RCC 7860 (cell line): ENCODE measurements around the gene CDA.
A peak's percentile ranks its signal among the peaks of the same experiment; 100 is the strongest.

ENCODE experiments used
- DNase-seq: peaks from one replicate; pipeline ENCODE4 v3.0.0-alpha.2; 2015; ENCODE audit warnings: low spot score
- FAIRE-seq: peaks from 2 replicates; lab custom pipeline; 2012; peaks lifted over from hg19 to GRCh38; lab: Jason Lieb, UNC

CDA gene

DNA sequence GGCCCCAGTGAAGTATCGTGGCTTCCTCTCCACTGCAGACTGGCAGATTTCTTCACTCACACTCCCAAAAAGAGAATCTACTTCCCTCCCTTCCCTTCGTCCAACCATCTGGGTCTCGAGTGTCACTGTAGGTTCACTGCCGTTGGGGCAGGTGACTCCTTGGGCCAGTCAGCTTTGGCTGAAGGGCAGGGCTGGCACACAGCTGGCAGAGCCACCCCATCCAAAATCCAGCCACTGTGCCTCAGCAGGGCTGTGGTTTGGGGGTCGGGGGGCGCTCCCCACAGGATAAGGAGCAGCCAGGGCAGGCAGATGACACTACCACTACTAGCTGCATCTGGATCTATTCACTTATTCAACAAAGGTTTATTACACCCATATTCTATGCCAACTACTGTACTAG is 54.2 kb downstream of the CDA start:
- DNase-seq (no peak), FAIRE-seq (no peak)

DNA sequence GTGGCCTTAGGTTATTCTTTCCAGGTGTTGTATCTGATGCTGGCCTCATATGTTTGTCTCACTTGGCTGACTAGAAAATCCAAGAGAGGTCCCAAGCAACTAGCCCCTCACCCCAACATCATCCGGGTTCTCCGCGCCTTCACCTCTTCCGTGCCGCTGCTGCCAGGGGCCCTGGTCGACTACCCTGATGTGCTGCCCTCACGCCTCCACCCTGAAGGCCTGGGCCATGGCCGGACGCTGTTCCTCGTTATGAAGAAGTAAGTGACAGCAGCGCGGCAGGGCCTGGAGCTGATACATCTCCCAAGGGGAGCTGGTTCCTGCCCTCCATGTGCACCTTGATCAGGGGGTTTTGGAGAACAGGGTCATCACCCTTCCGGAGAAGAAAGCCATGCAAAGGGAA is 55.5 kb downstream of the CDA start:
- DNase-seq (no peak), FAIRE-seq (no peak)

DNA sequence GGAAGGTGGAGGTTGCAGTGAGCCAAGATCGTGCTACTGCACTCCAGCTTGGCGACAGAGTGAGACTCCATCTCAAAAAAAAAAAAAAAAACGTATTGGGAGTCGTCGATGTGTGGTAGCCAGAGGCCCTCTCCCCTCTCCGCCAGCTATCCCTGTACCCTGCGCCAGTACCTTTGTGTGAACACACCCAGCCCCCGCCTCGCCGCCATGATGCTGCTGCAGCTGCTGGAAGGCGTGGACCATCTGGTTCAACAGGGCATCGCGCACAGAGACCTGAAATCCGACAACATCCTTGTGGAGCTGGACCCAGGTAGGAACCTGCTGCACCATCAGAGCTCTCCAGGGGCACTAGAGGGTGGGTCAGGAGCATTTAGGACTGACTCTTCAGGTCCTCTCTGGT is 56.5 kb downstream of the CDA start:
- DNase-seq: no peak
- FAIRE-seq: no peak

DNA sequence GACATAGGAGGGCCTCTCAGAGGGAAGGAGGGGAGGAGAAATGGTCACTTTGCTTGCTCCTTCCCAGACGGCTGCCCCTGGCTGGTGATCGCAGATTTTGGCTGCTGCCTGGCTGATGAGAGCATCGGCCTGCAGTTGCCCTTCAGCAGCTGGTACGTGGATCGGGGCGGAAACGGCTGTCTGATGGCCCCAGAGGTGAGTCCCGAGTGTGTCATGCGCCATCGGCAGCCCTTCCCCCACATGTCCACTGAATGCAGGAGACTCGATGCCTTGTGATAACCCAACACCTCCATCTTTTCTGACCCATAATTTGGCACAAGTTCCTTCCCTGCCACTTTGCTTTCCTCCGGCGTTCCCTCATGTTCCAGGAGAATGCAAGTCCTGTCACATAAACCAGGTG is 59.5 kb downstream of the CDA start:
- DNase-seq (no peak), FAIRE-seq (no peak)

DNA sequence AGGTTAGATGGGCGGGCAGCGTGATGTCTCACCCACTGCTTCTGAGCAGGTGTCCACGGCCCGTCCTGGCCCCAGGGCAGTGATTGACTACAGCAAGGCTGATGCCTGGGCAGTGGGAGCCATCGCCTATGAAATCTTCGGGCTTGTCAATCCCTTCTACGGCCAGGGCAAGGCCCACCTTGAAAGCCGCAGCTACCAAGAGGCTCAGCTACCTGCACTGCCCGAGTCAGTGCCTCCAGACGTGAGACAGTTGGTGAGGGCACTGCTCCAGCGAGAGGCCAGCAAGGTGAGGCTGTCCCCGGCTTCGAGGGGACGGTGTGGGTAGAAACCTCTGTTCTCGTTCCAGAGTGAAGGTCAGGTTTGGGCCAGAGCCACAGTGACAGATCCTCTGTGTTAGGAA is 60.0 kb downstream of the CDA start:
- DNase-seq (no peak), FAIRE-seq (no peak)

DNA sequence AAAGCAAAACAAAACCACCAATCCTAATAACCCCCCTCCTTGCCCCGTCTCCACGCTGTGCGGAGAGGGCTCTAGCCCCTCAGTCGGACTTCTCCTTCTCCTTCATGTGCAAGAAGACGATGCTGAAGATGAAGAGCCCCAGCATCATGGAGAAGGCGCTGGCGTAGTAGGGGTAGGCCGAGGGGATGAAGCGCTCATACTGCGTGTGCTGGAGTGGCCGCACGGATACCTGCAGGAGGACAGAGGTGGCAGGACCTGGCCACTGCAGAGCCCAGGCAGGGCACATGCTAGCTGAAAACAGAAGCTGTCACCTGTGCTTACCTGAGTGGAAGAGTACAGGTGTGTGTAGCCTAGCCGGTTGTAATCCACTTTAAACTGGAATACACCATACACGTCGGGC is 63.4 kb downstream of the CDA start:
- no peak for FAIRE-seq
- DNase-seq: no peak

DNA sequence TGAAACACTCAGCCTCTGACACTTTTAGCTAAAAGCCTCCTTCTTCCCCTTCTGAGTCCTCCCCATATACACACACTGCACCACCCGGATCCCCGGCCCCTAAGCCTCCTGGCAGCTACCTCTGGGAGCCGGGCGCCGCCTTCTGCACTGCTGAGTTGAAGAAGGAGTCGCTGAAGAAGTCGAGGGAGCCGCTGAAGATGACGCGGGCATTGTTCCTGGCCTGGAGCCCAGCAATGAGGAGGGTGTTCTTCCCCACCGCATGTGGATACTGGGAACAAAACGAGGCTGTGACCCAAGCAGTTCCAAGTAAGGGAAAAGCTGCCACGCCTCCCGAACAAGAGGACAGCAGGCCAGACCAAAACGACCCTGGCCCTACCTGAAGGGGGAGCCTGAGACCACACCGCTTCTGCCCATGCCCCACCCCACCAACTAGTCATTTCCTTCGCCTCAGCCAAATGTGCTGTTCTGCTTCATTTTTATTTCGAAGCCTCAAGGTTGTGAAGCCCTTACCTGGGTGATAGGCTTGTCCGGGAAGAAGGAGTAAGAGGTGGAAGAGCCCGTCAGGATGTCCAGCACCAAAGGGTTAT is 65.3 kb downstream of the CDA start:
- DNase-seq (no peak), FAIRE-seq (no peak)

DNA sequence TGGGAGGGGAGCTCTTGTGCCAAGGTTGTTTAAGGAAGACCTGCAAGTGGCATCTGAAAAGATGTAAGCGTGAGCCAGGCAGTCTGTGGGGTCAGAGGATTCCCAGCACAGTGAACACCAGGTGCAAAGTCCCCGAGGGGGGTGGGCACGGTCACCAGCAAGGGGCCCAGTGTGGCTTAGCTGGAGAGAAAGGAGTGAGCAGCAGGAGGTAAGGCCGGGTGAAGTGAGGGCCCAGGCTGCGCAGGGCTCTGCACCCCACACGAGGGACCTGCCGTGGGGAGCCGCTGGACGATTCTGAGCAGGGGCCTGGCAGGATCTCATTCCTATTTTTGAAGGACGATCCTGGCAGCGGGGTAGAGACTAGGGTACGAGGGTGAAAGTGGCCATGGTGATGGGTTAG is 68.1 kb downstream of the CDA start:
- DNase-seq: no peak
- FAIRE-seq: no peak

DNA sequence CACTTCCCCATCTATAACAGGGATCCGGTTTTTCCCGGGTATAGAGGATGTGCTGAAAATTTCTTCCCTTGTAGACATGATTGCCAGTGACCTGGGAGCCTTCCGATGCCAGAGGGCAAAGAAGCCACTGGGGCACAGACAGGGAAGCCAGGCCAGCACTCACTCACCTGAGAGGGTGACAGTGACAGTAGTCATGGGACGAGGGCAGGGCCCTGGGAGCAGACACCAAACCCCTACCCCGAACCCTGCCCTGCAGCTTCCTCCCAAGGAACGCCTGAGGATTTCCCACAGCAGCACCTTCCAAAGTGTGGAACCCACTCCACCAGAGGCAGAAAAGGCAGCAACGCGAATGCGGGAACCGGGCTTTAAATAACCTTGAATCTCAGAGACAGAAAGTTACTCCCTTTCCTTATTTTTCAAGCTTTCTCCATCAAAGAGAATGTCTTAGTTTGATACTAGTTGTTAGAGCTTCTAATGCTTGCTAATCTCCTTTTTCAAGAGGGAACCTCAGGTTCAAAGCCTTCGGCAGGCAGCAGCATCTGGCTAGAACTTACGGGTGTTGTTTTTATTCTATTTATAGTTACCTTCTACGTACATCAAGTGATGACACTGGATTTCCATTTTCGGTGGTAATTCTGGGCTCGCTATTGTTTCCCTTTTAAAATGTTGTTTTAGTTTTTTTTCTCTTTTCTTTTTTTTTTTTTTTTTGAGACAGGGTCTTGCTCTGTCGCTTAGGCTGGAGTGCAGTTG is 69.4 kb downstream of the CDA start:
- FAIRE-seq: no peak
- no peak for DNase-seq

DNA sequence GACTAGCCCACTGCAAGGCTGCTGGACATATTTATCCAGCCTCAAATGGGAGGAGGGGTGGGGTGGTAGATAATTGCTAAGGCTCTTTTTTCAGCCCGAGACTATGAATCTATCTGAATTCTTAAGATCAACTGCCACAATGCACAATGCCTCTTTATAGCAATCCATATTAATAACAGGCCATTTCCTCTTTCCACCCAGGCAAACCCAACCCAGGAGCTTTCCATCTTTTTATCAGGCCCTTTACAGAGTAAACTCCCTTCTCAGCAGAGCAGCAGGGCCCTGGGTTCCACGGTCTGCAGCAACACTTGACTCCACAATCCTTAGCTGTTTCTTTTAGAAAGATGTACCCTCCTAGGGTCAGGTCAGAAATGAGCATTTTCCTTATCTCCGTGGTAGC is 71.5 kb downstream of the CDA start:
- no peak for FAIRE-seq
- DNase-seq: no peak

DNA sequence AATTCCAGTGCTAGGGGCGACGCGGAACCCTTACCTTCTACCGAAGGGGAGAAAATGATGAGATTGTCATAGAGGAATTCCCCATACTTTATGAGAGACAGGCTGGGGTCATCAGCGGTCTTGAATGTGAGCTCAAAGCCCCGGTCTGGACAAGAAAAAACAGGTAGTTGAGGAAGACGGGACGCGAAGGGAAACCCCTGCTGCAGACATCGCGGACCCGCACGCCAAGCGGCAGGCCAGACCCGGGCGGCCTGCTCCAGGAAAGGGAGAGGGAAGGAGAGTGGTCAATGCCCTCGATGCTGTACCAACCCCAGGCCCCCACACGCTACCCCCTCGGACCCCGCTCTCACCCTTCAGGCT is 71.9 kb downstream of the CDA start:
- no peak for FAIRE-seq
- DNase-seq: no peak

DNA sequence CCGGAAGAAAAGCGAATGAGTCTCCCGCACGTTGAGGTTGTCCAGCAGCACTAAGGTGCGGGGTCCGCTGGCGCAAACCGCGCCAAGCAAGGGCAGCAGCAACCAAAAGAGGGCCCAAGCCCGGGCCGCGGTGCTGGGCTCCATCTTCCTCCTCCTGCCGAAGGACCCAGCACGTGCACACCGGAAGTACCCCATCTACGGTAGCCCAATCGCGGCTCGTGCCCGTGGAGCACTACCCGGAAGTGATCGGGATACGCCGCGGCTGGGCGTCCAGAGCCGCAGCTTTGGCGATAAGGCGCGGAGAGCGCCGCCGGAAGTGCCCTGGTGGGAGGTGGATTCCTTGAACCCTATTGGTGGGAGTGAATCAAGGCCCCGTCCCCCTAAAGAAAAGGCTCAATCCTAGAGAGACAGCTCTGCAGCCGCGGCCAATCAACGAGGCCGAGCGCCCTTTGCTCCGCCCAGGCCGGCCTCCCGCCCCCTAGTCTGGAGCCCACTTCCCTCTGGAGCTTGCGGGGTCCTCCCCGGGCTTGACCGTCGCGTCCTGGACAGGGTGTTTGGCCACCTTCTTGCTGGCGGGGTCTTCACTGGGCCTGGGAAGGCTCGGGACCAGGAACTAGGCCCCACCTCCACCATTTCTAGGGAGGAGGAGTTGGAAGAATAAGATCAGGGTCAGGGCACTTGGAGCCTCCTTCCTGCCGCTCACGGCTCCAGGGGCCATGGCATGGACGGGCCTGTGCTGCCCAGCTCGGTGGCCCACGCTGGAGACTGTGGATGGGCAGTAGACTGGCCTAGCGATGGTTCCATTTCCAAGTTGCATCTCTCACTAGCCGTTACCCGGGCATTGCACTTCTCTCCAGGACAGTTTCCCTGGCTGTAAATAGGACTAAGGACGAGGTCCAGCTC is 72.6 kb downstream of the CDA start, which contains the start of gene DDOST:
Gene DDOST, minus strand, starts transcription at position 163 of the 903 bp plus-strand sequence. Its CDS starts 19 bp downstream, at position 144.
- DNase-seq (peak; percentile 94), FAIRE-seq (peak; percentile 94)

DNA sequence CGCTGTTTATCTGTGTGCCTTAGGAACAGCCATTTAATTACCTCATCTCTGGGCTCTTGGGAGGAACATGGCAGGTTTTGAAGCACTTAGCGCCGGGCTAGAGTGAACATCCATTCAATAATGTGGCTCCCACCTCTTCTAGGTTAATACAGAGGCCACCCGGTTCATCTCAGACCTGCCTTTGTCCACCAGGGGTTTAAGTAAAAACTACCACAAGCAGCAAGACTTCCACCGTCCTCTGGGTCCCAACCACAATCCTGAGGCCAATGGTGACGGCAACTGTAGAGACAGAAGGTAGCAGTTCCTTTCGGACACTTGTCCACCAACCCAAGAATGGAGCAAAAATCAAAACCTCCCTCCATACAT is 73.2 kb downstream of the CDA start:
- no peak for DNase-seq
- FAIRE-seq: no peak

DNA sequence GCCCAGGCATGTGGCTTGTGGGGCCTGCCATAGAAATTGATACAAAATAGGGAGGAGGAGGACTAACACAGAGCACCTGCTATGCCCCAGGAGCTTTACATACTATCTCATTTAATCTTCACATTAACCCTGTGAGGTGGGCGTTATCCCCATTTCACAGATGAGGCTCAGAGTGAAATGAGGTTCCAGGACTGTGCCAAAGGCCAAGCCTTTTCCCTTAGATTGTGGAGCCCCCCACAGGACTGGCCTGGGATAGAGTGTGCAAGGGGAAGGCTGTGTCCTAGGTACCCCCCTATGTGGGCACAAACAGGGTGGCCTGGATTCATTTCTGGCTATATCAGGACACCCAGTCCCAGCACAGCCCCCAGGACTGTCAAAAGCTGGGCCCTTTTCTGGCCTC is 74.5 kb downstream of the CDA start:
- no peak for DNase-seq
- FAIRE-seq: no peak

DNA sequence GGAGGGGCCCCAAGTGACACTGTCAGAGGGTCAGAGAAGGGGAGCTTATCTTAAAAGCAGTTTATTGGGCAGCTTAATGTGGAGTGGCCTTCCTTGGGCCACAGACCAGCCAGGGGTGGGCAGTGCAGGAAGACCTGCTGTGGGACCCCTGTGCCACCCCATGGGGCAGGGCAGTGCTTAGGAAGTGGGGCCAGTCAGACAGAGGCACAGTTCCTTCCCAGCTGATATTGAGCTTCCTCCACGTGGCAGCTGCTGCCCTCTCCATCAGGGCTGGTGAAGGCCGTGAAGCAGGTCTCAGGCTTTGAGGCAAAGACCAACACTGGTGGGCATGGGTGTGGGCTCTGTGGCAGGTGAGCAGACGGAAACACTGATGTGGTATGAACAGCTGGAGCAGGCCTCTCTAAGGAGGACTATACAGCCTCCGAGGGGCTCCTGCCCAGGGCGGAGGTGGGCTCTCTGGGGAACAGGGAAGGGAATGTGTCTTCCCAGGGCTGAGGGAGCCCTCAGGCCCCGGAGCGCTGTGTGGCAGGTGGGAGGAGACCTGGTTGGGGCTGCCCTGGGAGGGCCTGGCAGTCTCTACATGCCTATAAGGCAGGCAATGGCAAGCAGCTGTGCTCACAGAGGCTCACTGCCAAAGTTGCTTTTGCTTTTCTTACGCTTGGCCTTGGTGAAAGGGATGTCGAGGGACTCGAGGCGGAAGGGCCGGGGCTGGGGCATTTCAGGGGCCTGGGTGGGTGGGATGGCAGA is 75.2 kb downstream of the CDA start:
- FAIRE-seq: no peak
- DNase-seq: no peak

DNA sequence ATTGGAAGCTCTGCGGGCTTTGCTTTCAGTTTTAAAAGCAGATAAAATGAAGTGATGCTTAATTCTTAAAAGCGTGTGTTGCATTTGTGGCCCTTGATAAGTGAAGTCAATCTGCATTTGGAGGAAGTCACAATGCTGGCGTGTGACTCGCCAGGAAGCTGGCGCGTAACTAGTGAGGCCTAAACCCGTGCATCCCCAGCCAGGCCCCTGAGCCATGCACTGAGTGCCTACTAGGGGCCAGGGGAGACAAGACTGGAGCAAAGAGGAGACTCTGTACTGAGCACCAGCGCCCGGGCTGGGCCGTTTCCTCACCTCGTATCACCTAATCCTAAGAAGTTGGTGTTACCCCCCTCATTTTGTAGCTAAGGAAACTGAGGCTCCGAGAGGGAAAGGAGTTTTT is 76.8 kb downstream of the CDA start:
- DNase-seq (no peak), FAIRE-seq (no peak)

DNA sequence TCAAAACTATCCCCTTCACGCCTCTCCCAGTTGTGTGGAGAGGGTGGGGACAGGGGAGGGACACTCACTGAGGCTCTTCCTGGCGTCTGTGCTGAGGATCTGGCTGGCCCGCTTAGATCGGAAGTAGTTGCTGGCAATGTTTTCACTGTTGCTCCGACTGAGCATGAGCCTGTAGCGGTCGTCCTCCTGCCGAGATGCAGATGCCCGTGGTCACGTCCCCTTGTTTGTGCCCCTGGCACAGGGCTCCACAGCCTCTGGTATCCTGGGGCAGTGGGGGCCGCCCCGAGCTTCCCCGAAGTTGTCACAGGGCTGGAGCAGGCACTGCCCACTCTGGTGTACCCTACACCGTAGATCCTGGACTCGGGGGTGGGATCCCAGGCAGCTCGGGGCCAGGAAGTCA is 77.2 kb downstream of the CDA start:
- FAIRE-seq (no peak), DNase-seq (no peak)

DNA sequence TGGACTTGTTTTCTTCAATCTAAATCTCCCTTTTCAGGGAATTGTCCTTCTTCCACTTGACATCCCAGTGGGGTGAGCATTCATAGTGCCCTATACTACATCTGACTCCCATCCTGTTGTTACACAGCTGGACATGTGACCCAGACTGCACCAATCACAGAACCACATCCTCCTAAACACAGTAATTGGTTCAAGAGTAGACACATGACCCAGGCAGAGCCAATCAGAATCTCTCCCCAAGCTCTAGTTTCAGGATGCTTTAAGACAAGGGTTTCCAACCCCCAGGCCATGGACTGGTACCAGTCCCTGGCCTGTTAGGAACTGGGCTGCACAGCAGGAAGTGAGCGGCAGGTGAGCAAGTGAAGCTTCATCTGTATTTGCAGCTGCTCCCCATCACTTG is 77.9 kb downstream of the CDA start:
- DNase-seq: peak; percentile 7
- FAIRE-seq: no peak
